ENCODE data around the gene MZT2B. TPM values are rescaled to one million over a fixed set of nuclear protein-coding genes. Genes with fewer than 3 reads are reported as not detected.
"Not testable (repeated sequence)": the region's sequence is repeated elsewhere in the genome, so short reads cannot be mapped to it uniquely, and the experiment has no call there.

The MZT2B gene
- total and polyA plus RNA-seq, 2 of the 8 experiments (the other 6 are each of a cell fraction or from before 2014, with no cell fraction given): 90.3 to 151 TPM

DNA sequence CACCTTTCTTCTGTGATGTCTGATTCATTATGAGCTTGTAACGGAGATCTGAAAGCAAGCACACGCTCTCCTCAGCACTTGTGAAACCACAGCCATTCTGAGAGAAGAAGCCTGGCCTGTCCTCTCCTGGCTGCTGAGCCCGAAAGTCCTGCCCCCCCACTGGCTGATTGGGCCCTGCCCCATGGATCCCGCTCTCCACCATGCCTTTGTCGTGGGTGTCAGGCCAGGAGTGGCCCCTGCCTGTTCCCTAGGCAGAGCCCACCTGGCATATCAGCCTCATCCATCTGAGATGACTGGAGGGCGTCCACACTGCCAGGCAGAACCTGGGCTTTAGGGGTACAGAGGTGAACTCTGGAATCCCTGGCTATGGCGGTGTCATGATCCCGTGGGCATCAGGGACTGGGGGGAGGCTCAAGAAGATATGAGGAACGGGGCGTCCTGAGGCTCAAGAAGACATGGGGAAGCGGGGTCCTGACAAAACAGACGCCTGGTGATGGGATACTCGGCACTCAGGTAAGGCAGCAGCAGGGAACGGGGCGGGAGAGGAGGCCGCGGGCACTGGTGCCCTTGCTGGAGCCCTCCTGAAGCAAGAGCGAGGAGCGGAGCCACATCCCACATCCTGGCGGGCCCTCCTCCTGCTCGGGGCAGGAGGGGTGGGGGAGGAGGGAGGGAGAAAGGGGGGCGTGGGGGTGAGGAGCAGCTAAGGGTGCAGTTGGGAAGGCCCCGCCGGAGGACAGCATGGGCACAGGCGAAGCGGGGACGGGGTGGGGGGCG lies 38.6 kb upstream of the MZT2B start:
- peak overlapping the region; percentile 79 for H4K8ac ChIP-seq (ENCODE audit: extremely low read depth, insufficient read depth, low read length)
- peak overlapping the region; percentile 77 for H3K14ac ChIP-seq (ENCODE audit: insufficient read length)
- H3K56ac ChIP-seq (replicated peaks; ENCODE audit: insufficient read length, low read depth, low read length); H3K9me3 ChIP-seq (ENCODE audit: insufficient read depth in 2 of 2, low read depth in 1 of 2, low read length in 1 of 2); H2AK5ac ChIP-seq (ENCODE audit: low read depth, low read length); H3K9ac ChIP-seq (replicated peaks in 1 of 4; ENCODE audit: extremely low read depth in 1 of 4, low read depth in 3 of 4, low read length in 3 of 4); H3K23me2 ChIP-seq (ENCODE audit: low read depth, low read length); H3K4ac ChIP-seq (replicated peaks; ENCODE audit: insufficient read length, low read depth, low read length); H3K79me1 ChIP-seq (ENCODE audit: low read depth, low read length); H3K23ac ChIP-seq (ENCODE audit: insufficient read length); H2BK120ac ChIP-seq (replicated peaks; ENCODE audit: low read depth, low read length); H3K27me3 ChIP-seq (replicated peaks in 1 of 4; ENCODE audit: control insufficient read depth in 3 of 4, extremely low read depth in 1 of 4, insufficient read depth in 3 of 4, low read length in 3 of 4); H2BK12ac ChIP-seq (ENCODE audit: low read depth, low read length); POLR2A ChIA-PET (ENCODE audit: partially characterized antibody); H3K18ac ChIP-seq (ENCODE audit: extremely low read depth, low read length); H3K27ac ChIP-seq (ENCODE audit: low read depth, low read length); FAIRE-seq; H3K79me2 ChIP-seq (ENCODE audit: control insufficient read depth in 1 of 2, insufficient read depth in 2 of 2, low read length in 2 of 2); H3K4me1 ChIP-seq (replicated peaks in 1 of 4; ENCODE audit: control insufficient read depth in 3 of 4, insufficient read depth in 4 of 4, low read length in 3 of 4); H3K36me3 ChIP-seq (ENCODE audit: control insufficient read depth in 2 of 4, insufficient read depth in 4 of 4, low read length in 3 of 4); H2BK15ac ChIP-seq (ENCODE audit: low read length); H2BK20ac ChIP-seq (ENCODE audit: low read length); H4K20me1 ChIP-seq (replicated peaks in 1 of 2; ENCODE audit: control insufficient read depth in 1 of 2, insufficient read depth in 2 of 2, low read length in 2 of 2); H4K5ac ChIP-seq (ENCODE audit: insufficient read length, low read depth, low read length); H2AFZ ChIP-seq (ENCODE audit: low read length); H4K91ac ChIP-seq (replicated peaks; ENCODE audit: insufficient read length, low read length); H2BK5ac ChIP-seq (ENCODE audit: low read depth, low read length): not testable (repeated sequence)
- H3K4me2 ChIP-seq (ENCODE audit: insufficient read depth in 1 of 2, low read depth in 2 of 2, low read length in 2 of 2): peak overlapping the region; percentile 38 to 51
- DNase-seq (ENCODE audit: low read depth in 1 of 2, low spot score in 2 of 2): peak in 1 of 2 experiments; percentile 43
- H3K4me3 ChIP-seq (ENCODE audit: extremely low read depth in 1 of 4, insufficient read depth in 2 of 4, low read depth in 3 of 4, low read length in 4 of 4): peak overlapping the region; percentile 10 to 42 (median 16); a peak in 6 of 8 replicates
- CTCF ChIA-PET (ENCODE audit: partially characterized antibody): interaction anchor here (0.6 kb wide), 1 partner anchor 136 kb away, joined by 3 read pairs; no protein-coding TSS in a partner anchor
- WGBS, 2 experiments (ENCODE audit: extremely low coverage in 1 of 2, insufficient coverage in 1 of 2, insufficient read length in 1 of 2, insufficient replicate concordance in 2 of 2, low coverage in 1 of 2, low lambda C conversion rate in 2 of 2, missing lambda C conversion rate in 1 of 2): 71% methylated on average over 11 of the region's 28 CpGs; no CpG with 5 or more reads in 1 of the 2 experiments

All from H1 (cell line).